HepG2 (cell line): Measurements from ENCODE around the gene L3MBTL4. TPM values are rescaled to one million over a fixed set of nuclear protein-coding genes. Genes with fewer than 3 reads are reported as not detected.

ENCODE experiments used
- BRCA1 ChIP-seq: sonication (generic); formaldehyde crosslinking; IDR thresholded peaks from 2 replicates; pipeline ENCODE4 v1.4.0; 2020; ENCODE audit warnings: missing genetic modification reagents
- CCDC6 ChIP-seq: sonication (generic); formaldehyde crosslinking; IDR thresholded peaks from 2 replicates; pipeline ENCODE4 v1.8.1; 2022; ENCODE audit warnings: mild to moderate bottlenecking, missing genetic modification reagents, moderate library complexity
- CEBPZ ChIP-seq: IDR thresholded peaks from 2 replicates; pipeline ENCODE4 v1.6.1; 2012; ENCODE audit warnings: low read length, improper control_type of control experiment
- CSRNP2 ChIP-seq: sonication (generic); formaldehyde crosslinking; conservative IDR thresholded peaks from 2 replicates; pipeline ENCODE4 v1.8.0; 2022; ENCODE audit warnings: low read depth, missing genetic modification reagents
- GPBP1L1 ChIP-seq: sonication (generic); formaldehyde crosslinking; IDR thresholded peaks from 2 replicates; pipeline ENCODE4 v1.5.0; 2020; ENCODE audit warnings: mild to moderate bottlenecking, missing genetic modification reagents
- GPN1 ChIP-seq: sonication (generic); formaldehyde crosslinking; IDR thresholded peaks from 2 replicates; pipeline ENCODE4 v1.5.1; 2020; ENCODE audit warnings: missing genetic modification reagents, borderline replicate concordance
- HNRNPK ChIP-seq: fragments of 200-400 bp; formaldehyde crosslinking; IDR thresholded peaks from 2 replicates; pipeline ENCODE4 v1.6.1; 2018; ENCODE audit warnings: low read length, low read depth, moderate library complexity, mild to moderate bottlenecking; ENCODE audit not compliant: poor library complexity, severe bottlenecking
- PITX1 ChIP-seq: sonication (generic); formaldehyde crosslinking; IDR thresholded peaks from 2 replicates; pipeline ENCODE4 v1.5.1; 2020; ENCODE audit warnings: mild to moderate bottlenecking, missing genetic modification reagents
- ZBTB43 ChIP-seq: sonication (generic); formaldehyde crosslinking; conservative IDR thresholded peaks from 2 replicates; pipeline ENCODE4 v1.4.0; 2020; ENCODE audit warnings: missing genetic modification reagents
- polyA plus RNA-seq, 8 experiments: library from polyadenylated mRNA; depleted of rRNA in 3 of 8; stranded (reverse) in 7 of 8; unstranded in 1 of 8; fragments of >200 nt; fragmentation: Illumina TruSeq in 4 of 8; extraction: Trizol in 4 of 8; gene quantifications; 2 replicates each; pipeline versions ENCODE4 v1.2.1 to v1.2.3, GENCODE V29; 2011 to 2016; ENCODE audit warnings: low read depth in 4 of 8, missing spikeins in 1 of 8, mixed read lengths in 1 of 8; ENCODE audit not compliant: insufficient read depth in 1 of 8
- total RNA-seq, 5 experiments: library from RNA; depleted of rRNA; stranded (reverse); fragments of >200 nt; fragmentation: Illumina TruSeq; extraction: Trizol; gene quantifications; 2 replicates each; pipeline ENCODE4 v1.2.3, GENCODE V29; 2016; ENCODE audit warnings: low read depth in 1 of 5
- TF ChIP-seq, protein P1 (sequence below): conservative IDR thresholded peaks from 2 replicates; pipeline ENCODE4 v1.6.1; 2018; ENCODE audit warnings: missing genetic modification reagents
- TF ChIP-seq, protein P2 (sequence below): sonication (generic); formaldehyde crosslinking; IDR thresholded peaks from 2 replicates; pipeline ENCODE4 v1.5.0; 2020; ENCODE audit warnings: mild to moderate bottlenecking, missing genetic modification reagents, borderline replicate concordance

Gene L3MBTL4
- total and polyA plus RNA-seq, 2 of the 13 experiments (the other 11 are each of a cell fraction or from before 2014, with no cell fraction given) = 10.8 to 13.3 TPM

GRCh38 chr18:6052449-6052913, 362.2 kb downstream of the L3MBTL4 start (continued):
- TF ChIP-seq, protein P1, sequence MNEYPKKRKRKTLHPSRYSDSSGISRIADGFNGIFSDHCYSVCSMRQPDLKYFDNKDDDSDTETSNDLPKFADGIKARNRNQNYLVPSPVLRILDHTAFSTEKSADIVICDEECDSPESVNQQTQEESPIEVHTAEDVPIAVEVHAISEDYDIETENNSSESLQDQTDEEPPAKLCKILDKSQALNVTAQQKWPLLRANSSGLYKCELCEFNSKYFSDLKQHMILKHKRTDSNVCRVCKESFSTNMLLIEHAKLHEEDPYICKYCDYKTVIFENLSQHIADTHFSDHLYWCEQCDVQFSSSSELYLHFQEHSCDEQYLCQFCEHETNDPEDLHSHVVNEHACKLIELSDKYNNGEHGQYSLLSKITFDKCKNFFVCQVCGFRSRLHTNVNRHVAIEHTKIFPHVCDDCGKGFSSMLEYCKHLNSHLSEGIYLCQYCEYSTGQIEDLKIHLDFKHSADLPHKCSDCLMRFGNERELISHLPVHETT (CRISPR knock-in tag) = no peak
- TF ChIP-seq GPBP1L1 (CRISPR knock-in tag) = no peak
- no peak for TF ChIP-seq CSRNP2 (CRISPR knock-in tag)
- no peak for TF ChIP-seq CCDC6 (CRISPR knock-in tag)
- TF ChIP-seq CEBPZ = no peak
- TF ChIP-seq, protein P2, sequence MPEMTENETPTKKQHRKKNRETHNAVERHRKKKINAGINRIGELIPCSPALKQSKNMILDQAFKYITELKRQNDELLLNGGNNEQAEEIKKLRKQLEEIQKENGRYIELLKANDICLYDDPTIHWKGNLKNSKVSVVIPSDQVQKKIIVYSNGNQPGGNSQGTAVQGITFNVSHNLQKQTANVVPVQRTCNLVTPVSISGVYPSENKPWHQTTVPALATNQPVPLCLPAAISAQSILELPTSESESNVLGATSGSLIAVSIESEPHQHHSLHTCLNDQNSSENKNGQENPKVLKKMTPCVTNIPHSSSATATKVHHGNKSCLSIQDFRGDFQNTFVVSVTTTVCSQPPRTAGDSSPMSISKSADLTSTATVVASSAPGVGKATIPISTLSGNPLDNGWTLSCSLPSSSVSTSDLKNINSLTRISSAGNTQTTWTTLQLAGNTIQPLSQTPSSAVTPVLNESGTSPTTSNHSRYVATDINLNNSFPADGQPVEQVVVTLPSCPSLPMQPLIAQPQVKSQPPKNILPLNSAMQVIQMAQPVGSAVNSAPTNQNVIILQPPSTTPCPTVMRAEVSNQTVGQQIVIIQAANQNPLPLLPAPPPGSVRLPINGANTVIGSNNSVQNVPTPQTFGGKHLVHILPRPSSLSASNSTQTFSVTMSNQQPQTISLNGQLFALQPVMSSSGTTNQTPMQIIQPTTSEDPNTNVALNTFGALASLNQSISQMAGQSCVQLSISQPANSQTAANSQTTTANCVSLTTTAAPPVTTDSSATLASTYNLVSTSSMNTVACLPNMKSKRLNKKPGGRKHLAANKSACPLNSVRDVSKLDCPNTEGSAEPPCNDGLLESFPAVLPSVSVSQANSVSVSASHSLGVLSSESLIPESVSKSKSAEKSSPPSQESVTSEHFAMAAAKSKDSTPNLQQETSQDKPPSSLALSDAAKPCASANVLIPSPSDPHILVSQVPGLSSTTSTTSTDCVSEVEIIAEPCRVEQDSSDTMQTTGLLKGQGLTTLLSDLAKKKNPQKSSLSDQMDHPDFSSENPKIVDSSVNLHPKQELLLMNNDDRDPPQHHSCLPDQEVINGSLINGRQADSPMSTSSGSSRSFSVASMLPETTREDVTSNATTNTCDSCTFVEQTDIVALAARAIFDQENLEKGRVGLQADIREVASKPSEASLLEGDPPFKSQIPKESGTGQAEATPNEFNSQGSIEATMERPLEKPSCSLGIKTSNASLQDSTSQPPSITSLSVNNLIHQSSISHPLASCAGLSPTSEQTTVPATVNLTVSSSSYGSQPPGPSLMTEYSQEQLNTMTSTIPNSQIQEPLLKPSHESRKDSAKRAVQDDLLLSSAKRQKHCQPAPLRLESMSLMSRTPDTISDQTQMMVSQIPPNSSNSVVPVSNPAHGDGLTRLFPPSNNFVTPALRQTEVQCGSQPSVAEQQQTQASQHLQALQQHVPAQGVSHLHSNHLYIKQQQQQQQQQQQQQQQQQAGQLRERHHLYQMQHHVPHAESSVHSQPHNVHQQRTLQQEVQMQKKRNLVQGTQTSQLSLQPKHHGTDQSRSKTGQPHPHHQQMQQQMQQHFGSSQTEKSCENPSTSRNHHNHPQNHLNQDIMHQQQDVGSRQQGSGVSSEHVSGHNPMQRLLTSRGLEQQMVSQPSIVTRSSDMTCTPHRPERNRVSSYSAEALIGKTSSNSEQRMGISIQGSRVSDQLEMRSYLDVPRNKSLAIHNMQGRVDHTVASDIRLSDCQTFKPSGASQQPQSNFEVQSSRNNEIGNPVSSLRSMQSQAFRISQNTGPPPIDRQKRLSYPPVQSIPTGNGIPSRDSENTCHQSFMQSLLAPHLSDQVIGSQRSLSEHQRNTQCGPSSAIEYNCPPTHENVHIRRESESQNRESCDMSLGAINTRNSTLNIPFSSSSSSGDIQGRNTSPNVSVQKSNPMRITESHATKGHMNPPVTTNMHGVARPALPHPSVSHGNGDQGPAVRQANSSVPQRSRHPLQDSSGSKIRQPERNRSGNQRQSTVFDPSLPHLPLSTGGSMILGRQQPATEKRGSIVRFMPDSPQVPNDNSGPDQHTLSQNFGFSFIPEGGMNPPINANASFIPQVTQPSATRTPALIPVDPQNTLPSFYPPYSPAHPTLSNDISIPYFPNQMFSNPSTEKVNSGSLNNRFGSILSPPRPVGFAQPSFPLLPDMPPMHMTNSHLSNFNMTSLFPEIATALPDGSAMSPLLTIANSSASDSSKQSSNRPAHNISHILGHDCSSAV (CRISPR knock-in tag) = no peak
- TF ChIP-seq ZBTB43 (CRISPR knock-in tag) = no peak
- no peak for TF ChIP-seq PITX1 (CRISPR knock-in tag)
- TF ChIP-seq HNRNPK = no peak
- no peak for TF ChIP-seq GPN1 (CRISPR knock-in tag)
- no peak for TF ChIP-seq BRCA1 (CRISPR knock-in tag)
